Stimulated activated CD4-positive, alpha-beta T cell treated with anti-CD3 and anti-CD28 coated beads, Interleukin-2, amount 100 ng/mL, for 48 hours (primary cell): ENCODE results near the gene GJB6.
"Not testable (repeated sequence)": the region's sequence is repeated elsewhere in the genome, so short reads cannot be mapped to it uniquely, and the experiment has no call there.

Experiments
- DNase-seq, 2 donors: peaks; one replicate each; pipeline ENCODE4 v3.0.0-alpha.2; 2020

Gene GJB6

DNA sequence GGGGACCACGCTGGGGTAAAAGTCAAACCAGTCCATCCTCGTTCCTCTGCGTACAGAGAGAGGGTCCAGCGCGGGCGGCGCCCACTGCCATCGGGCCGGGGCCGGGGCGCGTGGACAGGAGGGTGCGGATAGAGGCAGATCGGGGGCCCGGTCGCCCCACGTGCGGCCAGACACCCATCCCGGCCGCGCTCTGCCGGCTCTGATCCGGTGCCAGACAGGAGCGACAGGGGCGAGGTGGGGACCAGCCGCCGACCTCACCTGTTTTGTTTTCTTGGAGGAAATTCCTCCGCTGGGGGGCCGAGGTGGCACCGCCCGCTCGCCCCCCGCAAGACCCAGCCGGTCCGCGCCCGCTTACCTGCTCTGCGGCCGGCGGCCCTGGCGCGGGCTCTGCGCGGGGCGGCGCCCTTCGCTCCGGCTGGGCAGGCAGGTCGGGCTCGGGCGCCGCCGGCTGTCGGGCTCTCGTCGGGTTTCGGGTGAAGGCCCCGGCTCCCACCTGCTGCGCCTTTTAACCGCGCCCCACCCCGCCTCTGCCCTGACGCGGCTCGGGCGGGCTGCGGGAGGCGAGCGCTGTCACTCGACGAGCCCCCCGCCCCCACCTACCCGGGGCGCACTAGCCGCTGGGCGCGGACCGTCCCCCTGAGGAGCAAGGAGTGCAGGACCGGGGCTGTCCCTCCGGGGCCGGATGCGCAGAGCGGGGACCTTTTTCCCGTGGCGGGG lies at the start of gene GJB6:
Gene GJB6 (minus strand): TSS at position 481 of the 717 bp plus-strand sequence. CDS start 8,839 bp downstream, outside the sequence.
- peak in 1 of 2 donors; percentile 23 for DNase-seq

- DNase-seq, result not testable (repeated sequence)
Measured at GRCh38 chr13:20276901-20277300, 44.8 kb upstream of the GJB6 start.

GRCh38 chr13:20274466-20274865 lies 42.3 kb upstream of the GJB6 start:
- DNase-seq, result no peak

GRCh38 chr13:20272588-20273171 lies 40.6 kb upstream of the GJB6 start:
- DNase-seq, result no peak

GRCh38 chr13:20272104-20272503 lies 40.0 kb upstream of the GJB6 start:
- DNase-seq, result no peak

- DNase-seq, result no peak
Measured at GRCh38 chr13:20271441-20271840, 39.3 kb upstream of the GJB6 start.

DNA sequence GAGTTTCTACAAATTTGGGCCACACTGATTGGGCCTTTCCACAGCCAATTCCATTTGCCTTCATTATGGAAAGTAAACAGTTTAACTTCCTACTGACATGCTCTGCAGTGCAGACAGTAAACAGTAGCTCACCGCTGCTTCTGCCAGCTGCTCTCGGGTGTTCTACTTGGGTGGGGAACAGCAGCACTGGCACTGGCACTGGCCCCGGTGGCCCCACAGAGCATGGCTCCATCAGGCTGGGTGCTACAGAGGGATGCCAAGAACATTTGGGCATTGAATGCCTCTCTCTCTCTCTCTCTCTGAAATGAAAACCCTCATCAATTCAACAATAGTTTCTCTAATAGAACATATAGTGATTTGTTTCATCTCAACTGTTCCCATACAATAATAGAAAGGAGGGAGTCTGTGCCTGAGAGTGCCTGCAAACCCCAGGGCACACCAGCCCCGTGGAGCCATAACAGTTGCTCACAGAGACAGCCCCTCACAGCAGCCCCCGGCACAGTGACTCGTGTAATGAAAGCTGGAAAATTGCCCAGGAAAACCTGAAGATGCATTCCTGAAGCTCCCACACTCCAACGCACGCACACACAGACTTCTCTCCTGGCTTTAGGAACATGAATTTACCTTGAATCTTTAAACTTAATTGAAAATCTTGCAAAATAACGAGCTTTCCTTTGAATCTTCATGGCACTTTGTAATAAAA lies 38.2 kb upstream of the GJB6 start:
- DNase-seq, result no peak

- no peak for DNase-seq
Measured at GRCh38 chr13:20264271-20265018, 32.3 kb upstream of the GJB6 start.

- DNase-seq, result no peak
Measured at GRCh38 chr13:20263393-20264044, 31.4 kb upstream of the GJB6 start.

DNA sequence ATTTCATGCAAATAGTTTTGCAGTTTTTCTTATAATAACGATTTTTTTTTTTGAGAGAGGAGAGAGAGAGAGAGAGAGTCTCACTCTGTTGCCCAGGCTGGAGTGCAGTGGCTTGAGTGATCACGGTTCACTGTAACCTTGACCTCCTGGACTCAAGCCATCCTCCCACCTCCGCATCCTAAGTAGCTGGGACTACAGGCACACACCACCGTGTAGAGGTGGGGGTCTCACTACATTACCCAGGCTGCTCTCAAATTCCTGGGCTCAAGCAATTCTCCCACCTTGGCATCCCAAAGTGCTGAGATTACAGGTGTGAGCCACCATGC lies 26.8 kb upstream of the GJB6 start:
- DNase-seq, result no peak

- no peak for DNase-seq
Measured at GRCh38 chr13:20258208-20258962, 26.3 kb upstream of the GJB6 start.

GRCh38 chr13:20254076-20254475 lies 22.0 kb upstream of the GJB6 start:
- no peak for DNase-seq

DNA sequence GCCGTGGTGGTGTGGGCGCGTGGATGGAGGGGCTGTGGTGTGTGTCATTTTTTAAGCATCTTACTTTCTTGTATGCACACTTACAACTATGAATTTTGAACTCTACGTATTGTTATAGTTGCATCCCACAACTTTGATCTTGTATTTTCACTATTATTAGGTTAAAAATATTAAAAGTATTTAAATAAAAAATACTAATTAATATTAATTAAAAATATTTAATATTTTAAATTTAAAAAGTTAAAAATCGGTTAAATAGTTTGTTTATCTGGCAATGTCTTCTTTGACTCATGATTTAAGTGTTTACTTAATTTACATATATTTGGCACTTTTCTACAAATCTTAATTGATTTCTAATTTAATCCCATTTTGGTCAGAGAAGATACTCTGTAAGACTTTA lies 17.8 kb upstream of the GJB6 start:
- no peak for DNase-seq

- DNase-seq, result no peak
Measured at GRCh38 chr13:20247963-20248362, 15.8 kb upstream of the GJB6 start.

DNA sequence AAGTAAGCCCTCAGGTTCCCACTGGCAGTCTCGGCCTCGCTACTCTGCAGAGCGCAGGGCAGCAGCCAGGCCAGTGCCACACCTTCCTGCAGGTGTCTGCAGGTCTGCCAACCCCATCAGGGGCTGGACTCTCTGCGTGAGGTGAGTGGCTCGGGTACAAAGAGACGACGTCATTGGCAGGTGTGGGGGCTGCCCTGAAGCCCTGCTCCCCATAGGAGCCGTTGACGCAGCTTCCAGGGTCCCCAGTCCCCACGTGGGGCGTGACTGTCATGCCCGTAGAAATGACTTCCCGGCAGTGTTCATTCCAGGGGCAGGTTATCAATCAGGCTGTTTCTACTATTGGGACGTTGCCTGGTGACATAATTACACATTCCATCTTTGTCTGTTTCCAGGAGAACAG lies 15.3 kb upstream of the GJB6 start:
- DNase-seq, result no peak

DNA sequence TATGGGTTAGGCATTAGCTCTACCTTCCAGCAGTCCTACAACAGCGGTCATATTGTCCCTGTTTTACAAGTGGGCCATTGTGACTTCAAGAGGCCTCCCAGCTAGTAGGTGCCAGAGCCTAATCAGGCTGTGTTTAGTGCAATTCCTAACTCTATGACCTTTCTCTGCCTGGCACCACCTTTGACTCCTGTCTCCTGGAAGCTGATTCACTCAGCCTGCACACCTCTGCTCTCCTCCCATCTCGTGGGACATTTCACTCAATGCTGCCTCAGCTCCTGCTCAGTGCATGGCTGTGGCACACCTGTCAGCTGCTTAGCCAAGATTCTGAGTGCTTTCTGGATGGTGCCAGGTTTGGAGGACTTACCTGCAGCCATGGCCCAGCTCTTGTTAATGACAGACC lies 9.5 kb upstream of the GJB6 start:
- no peak for DNase-seq

DNA sequence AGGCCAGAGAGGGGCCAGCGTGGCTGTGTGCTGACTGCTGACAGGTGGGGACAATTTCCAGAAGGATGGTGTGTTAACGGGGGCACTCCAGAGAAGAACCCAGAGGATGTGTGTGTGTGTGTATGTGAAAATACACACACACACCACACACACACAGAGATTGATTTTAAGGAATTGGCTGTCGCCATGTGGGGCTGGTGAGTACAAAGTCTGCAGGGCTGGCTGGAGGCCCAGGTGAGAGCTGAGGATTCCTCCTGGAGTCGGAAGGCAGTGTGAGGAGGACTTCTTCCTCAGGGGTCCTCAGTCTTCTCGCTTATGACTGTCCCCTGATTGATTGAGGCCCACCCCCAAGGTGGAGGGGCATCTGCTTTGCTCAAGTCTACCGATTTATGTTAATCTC lies 7.6 kb upstream of the GJB6 start:
- DNase-seq, result no peak

DNA sequence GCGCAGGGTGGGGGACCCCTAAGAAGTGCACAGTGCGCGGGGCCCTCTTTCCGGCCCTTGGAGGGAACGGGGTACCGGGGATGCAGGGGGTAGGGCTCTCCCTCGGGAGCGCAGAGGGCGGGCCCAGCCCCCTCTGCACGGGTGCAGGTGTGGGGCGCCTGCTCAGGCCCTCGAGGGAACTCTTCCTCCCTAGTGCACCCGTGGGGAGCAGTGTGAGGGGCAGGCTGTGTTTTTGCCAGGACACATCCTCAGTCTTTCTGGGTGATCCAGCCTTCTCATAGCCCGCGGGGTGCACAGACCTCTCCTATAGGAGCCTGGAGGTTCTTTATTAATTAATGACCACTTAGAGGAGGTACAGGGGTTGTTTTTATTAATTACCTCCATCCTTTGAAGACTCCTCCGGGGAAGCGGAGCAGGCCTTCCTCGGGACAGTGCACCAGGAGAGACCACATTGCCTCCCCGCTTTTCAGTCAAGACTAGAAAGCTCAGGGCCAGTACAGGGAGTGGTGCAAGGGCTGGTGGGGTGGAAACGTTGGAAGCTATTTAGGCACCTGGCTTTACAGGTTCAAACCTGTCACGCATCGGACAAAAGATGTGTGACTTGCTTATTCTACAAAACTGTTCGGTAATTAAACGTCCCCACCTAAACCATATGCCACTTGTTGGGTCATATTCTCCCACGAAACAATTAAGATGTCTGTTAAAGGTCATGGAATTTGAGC lies 598 bp upstream of the GJB6 start:
- no peak for DNase-seq

- DNase-seq, result no peak
Measured at GRCh38 chr13:20230913-20231838, 943 bp downstream of the GJB6 start.

- DNase-seq, result no peak
Measured at GRCh38 chr13:20227730-20228129, 4.4 kb downstream of the GJB6 start.
